Loucy (cell line): ENCODE measurements around the gene SUN5.

Experiments used
- H2AFZ ChIP-seq: fragments of 200-600 bp; sonication (generic); 2 replicates; pipeline ENCODE4 v1.6.0; 2016; ENCODE audit warnings: antibody characterized with exemption, mild to moderate bottlenecking, low read length, moderate library complexity
- H3F3A ChIP-seq: fragments of 200-600 bp; 2 replicates; pipeline ENCODE4 v1.6.0; 2016; ENCODE audit warnings: antibody characterized with exemption, low read depth, mild to moderate bottlenecking
- H3K27me3 ChIP-seq: fragments of 200-600 bp; sonication (generic); 2 replicates; pipeline ENCODE4 v1.6.1; 2014; ENCODE audit warnings: low read length, mild to moderate bottlenecking; ENCODE audit not compliant: insufficient read depth, poor library complexity, severe bottlenecking
- H3K36me3 ChIP-seq: fragments of 200-600 bp; sonication (generic); 2 replicates; pipeline ENCODE4 v1.6.1; 2016; ENCODE audit warnings: low read length; ENCODE audit not compliant: insufficient read depth
- H3K4me1 ChIP-seq: fragments of 200-600 bp; sonication (generic); 2 replicates; pipeline ENCODE4 v1.5.1; 2014; ENCODE audit warnings: low read length, mild to moderate bottlenecking; ENCODE audit not compliant: insufficient read depth, poor library complexity, severe bottlenecking
- H3K4me2 ChIP-seq: fragments of 200-600 bp; sonication (generic); 2 replicates; pipeline ENCODE4 v1.6.0; 2014; ENCODE audit warnings: antibody characterized with exemption, low read length, low read depth, mild to moderate bottlenecking; ENCODE audit not compliant: poor library complexity, severe bottlenecking
- H3K4me3 ChIP-seq: fragments of 200-600 bp; sonication (generic); 2 replicates; pipeline ENCODE4 v1.5.1; 2014; ENCODE audit warnings: low read length, mild to moderate bottlenecking, mixed read lengths; ENCODE audit not compliant: poor library complexity, severe bottlenecking
- H3K79me2 ChIP-seq: fragments of 200-600 bp; sonication (generic); 2 replicates; pipeline ENCODE4 v1.6.1; 2014; ENCODE audit warnings: low read length; ENCODE audit not compliant: insufficient read depth
- H3K9ac ChIP-seq: fragments of 200-600 bp; sonication (generic); 2 replicates; pipeline ENCODE4 v1.6.0; 2014; ENCODE audit warnings: mild to moderate bottlenecking, low read depth, low read length, moderate library complexity; ENCODE audit not compliant: poor library complexity, severe bottlenecking
- H3K9me2 ChIP-seq: fragments of 200-600 bp; sonication (generic); replicated peaks from 2 replicates; pipeline ENCODE4 v1.6.1; 2016; ENCODE audit warnings: low read depth, low read length, mixed read lengths
- H3K9me3 ChIP-seq: fragments of 200-600 bp; sonication (generic); 2 replicates; pipeline ENCODE4 v1.6.1; 2014; ENCODE audit warnings: mild to moderate bottlenecking, antibody characterized with exemption, low read length, low read depth; ENCODE audit not compliant: insufficient read depth
- H4K20me1 ChIP-seq: fragments of 200-600 bp; sonication (generic); 2 replicates; pipeline ENCODE4 v1.6.0; 2014; ENCODE audit warnings: antibody characterized with exemption, low read length, mild to moderate bottlenecking; ENCODE audit not compliant: insufficient read depth, poor library complexity, severe bottlenecking
- EZH2phosphoT487 ChIP-seq: fragments of 200-600 bp; IDR thresholded peaks from 2 replicates; pipeline ENCODE4 v1.6.1; 2018; ENCODE audit warnings: antibody characterized with exemption, mild to moderate bottlenecking, moderate library complexity, borderline replicate concordance
- TF ChIP-seq, protein P1 (sequence below): fragments of 200-600 bp; sonication (generic); conservative IDR thresholded peaks from 2 replicates; pipeline ENCODE4 v1.5.1; 2014; ENCODE audit warnings: mild to moderate bottlenecking, antibody characterized with exemption, low read length

The SUN5 gene

DNA sequence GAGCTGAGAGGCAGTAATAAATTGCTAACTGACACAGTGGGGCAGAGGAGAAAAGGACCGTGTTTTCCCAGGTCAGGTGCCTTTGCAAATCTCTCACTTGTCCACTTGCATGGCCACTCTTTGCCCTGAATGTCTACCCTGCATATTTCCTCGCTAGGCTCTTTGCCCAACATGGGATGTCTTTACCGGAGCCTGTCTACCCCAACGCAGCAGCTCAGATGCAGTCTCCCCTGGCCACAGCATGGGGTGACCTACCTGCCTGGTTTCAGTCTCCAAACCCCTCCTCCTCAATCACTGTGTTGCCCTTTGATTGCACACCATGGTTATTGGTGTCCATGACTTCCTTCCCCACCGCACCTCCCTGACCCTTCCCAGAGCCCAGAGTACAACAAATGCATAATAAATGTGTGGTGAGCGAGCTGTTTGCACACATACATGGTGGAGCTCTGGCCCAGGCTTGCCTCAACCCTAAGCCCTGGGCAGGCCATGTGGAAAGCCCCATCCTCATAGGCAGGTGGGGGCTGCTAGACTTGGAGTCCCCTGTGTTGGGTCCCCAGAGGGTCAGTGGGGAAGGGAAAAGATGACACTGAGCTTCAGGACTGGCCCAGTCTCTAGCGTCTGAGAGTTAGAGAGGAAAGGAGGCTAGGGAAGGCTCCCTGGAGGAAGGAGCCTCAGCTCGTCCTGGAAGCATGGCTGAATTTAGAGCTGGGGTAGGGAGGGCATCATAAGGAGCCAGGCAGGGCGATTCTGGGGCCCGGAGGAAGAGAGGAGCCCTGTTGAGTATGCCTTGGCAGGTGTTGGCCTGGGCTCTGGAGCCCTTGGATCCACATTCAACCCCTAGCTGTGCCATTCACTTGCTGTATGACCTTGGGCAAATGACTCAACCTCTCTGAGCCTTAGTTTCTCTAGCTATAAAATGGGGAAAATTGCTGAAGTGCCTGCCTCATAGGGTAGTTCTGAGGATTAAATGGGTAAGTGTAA is 22.8 kb upstream of the SUN5 start:
- H4K20me1 ChIP-seq: no peaks in the 10 kb centered on the region
- no peak overlapping the region for H3K4me3 ChIP-seq
- H3K9ac ChIP-seq: no peak overlapping the region

DNA sequence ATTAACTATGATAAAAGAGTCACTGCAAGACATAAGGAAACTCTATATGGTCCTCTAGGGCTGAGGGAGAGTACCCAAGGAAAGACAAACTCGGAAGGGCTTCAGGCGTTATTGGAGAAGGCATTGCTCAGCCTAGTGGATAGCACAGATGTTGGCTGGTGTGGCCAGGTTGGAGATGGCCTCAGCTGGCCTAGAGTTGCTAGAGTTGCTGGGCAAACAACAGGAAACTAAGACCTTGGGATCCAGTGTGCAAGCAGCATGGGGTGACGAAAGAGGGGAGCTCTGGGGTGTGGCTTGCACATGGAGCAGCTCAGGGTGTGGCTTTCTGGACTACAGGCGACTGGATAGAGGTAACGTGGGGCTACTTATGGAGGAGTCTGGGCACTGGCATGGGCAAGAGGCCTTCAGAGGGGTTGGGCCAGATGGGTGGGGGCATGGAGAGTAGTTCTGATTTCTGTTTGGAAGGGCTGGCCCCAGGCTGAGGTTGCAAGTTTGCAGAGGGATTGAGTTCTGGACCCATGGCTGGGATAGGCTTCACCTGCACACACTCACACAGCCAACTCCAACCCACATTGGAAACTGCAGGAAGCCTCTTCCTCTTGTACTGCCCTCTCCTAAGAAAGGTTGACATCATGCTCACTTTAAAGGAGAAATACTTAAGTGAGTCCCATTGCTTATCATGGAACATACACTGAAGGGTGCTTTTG is 22.0 kb upstream of the SUN5 start:
- Histone ChIP-seq H3K9ac (no peak overlapping the region), H4K20me1 (no peaks in the 10 kb centered on the region), H3K9me3 (no peaks in the 10 kb centered on the region), H3K4me2 (no peak overlapping the region), H3K36me3 (no peaks in the 10 kb centered on the region), H3K9me2 (no peaks in the 10 kb centered on the region), H2AFZ (no peak overlapping the region), H3K4me1 (peaks cover 15% of the 10 kb centered on the region), H3F3A (no peaks in the 10 kb centered on the region), H3K79me2 (no peaks in the 10 kb centered on the region), H3K4me3 (no peak overlapping the region), H3K27me3 (no peaks in the 10 kb centered on the region)
- TF ChIP-seq EZH2phosphoT487: no peak

More for the DNA sequence above, 22.8 kb upstream of the SUN5 start:
- H3K79me2 ChIP-seq: no peaks in the 10 kb centered on the region
- no peak overlapping the region for H2AFZ ChIP-seq
- no peaks in the 10 kb centered on the region for H3K9me2 ChIP-seq
- no peaks in the 10 kb centered on the region for H3K36me3 ChIP-seq
- no peak overlapping the region for H3K4me2 ChIP-seq
- no peak for TF ChIP-seq EZH2phosphoT487
- TF ChIP-seq, protein P1, sequence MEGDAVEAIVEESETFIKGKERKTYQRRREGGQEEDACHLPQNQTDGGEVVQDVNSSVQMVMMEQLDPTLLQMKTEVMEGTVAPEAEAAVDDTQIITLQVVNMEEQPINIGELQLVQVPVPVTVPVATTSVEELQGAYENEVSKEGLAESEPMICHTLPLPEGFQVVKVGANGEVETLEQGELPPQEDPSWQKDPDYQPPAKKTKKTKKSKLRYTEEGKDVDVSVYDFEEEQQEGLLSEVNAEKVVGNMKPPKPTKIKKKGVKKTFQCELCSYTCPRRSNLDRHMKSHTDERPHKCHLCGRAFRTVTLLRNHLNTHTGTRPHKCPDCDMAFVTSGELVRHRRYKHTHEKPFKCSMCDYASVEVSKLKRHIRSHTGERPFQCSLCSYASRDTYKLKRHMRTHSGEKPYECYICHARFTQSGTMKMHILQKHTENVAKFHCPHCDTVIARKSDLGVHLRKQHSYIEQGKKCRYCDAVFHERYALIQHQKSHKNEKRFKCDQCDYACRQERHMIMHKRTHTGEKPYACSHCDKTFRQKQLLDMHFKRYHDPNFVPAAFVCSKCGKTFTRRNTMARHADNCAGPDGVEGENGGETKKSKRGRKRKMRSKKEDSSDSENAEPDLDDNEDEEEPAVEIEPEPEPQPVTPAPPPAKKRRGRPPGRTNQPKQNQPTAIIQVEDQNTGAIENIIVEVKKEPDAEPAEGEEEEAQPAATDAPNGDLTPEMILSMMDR: no peak
- H3K27me3 ChIP-seq: no peaks in the 10 kb centered on the region
- H3K4me1 ChIP-seq: peaks cover 15% of the 10 kb centered on the region
- H3K9me3 ChIP-seq: no peaks in the 10 kb centered on the region
- H3F3A ChIP-seq: no peaks in the 10 kb centered on the region

DNA sequence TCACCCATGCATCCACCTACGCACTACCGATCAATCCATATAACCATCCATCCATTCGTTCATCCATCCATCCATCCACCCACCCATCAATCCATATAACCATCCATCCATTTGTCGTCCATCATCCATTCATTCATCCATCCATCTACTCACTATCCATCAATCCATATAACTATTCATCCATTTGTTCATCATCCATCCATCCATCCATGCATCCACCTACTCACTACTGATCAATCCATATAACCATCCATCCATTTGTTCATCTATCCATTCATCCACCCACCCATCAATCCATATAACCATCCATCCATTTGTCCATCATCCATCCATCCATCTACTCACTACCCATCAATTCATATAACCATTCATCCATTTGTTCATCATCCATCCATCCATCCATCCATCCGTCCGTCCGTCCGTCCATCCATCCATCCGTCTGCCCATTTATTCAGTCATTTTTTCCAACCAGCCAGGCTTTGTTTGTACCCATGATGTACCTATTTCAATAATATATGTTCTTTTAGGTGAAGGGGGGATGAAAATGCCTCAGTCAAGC is 21.2 kb upstream of the SUN5 start:
- H3K9me3 ChIP-seq: no peaks in the 10 kb centered on the region
- H3K4me3 ChIP-seq: no peak overlapping the region
- no peak overlapping the region for H2AFZ ChIP-seq
- no peak overlapping the region for H3K4me2 ChIP-seq
- H4K20me1 ChIP-seq: no peaks in the 10 kb centered on the region
- H3K79me2 ChIP-seq: no peaks in the 10 kb centered on the region
- H3K9ac ChIP-seq: no peak overlapping the region
- peaks cover 15% of the 10 kb centered on the region for H3K4me1 ChIP-seq
- H3K36me3 ChIP-seq: no peaks in the 10 kb centered on the region
- TF ChIP-seq, protein P1: no peak
- no peak for TF ChIP-seq EZH2phosphoT487
- no peaks in the 10 kb centered on the region for H3F3A ChIP-seq
- H3K9me2 ChIP-seq: no peaks in the 10 kb centered on the region
- H3K27me3 ChIP-seq: no peaks in the 10 kb centered on the region
